Dermis microvascular lymphatic vessel endothelial cell (primary cell): ENCODE measurements around the gene DNAH2. TPM values are rescaled to one million over a fixed set of nuclear protein-coding genes. Genes with fewer than 3 reads are reported as not detected.
A peak's percentile ranks its signal among the peaks of the same experiment; 100 is the strongest.

Experiments
- DNase-seq, 2 donors: peaks; one replicate each; pipeline versions ENCODE4 v3.0.0 to v3.0.0-alpha.2; 2010; ENCODE audit warnings: low read depth in 2 of 2
- total RNA-seq: library from RNA; depleted of rRNA; stranded (reverse); fragments of >200 nt; gene quantifications from 2 replicates; pipeline ENCODE4 v1.2.1, GENCODE V29; 2014

DNAH2 gene
- total RNA-seq, 1 donor from 2014 or later = under 0.01 TPM

- DNase-seq = no peak
These were observed 15.9 kb upstream of the DNAH2 start for GRCh38 chr17:7701681-7702080.

- DNase-seq = no peak
These were observed 14.8 kb upstream of the DNAH2 start for GRCh38 chr17:7702776-7703175.

- DNase-seq = peak in 1 of 2 donors; percentile 39
These were observed 13.7 kb upstream of the DNAH2 start for GRCh38 chr17:7703584-7704479.

- peak in 1 of 2 donors; percentile 25 for DNase-seq
These were observed 12.8 kb upstream of the DNAH2 start, which contains the start of gene EFNB3 for GRCh38 chr17:7704601-7705268. EFNB3 (plus strand) TSS chr17:7705202; CDS start chr17:7705599, 397 bp downstream.

GRCh38 chr17:7705269-7706255 is 12.0 kb upstream of the DNAH2 start:
- DNase-seq = no peak

- no peak for DNase-seq
These were observed 10.8 kb upstream of the DNAH2 start for GRCh38 chr17:7706631-7707354.

- no peak for DNase-seq
These were observed 10.1 kb upstream of the DNAH2 start for GRCh38 chr17:7707446-7707845.

- DNase-seq = no peak
These were observed 9.4 kb upstream of the DNAH2 start for GRCh38 chr17:7707858-7708750.

- DNase-seq = no peak
These were observed 8.5 kb upstream of the DNAH2 start for GRCh38 chr17:7709031-7709430.

- DNase-seq = no peak
These were observed 7.2 kb upstream of the DNAH2 start for GRCh38 chr17:7710301-7710700.

- no peak for DNase-seq
These were observed 6.3 kb upstream of the DNAH2 start for GRCh38 chr17:7711051-7711755.

GRCh38 chr17:7712111-7712771 is 5.3 kb upstream of the DNAH2 start:
- no peak for DNase-seq

- DNase-seq = no peak
These were observed 3.8 kb upstream of the DNAH2 start for GRCh38 chr17:7713782-7714181.

GRCh38 chr17:7714721-7715594 is 2.6 kb upstream of the DNAH2 start:
- DNase-seq = no peak

- no peak for DNase-seq
These were observed 1.3 kb upstream of the DNAH2 start for GRCh38 chr17:7715936-7716886.

- DNase-seq = no peak
These were observed 309 bp downstream of the DNAH2 start for GRCh38 chr17:7717756-7718350.
